ENCODE results near the gene ITGA2B. TPM values are rescaled to one million over a fixed set of nuclear protein-coding genes. Genes with fewer than 3 reads are reported as not detected.

The ITGA2B gene
- total and polyA plus RNA-seq, 11 donors: 0.16 to 1.8 (median 0.34) TPM

GRCh38 chr17:44414394-44415155 lies 25.1 kb upstream of the ITGA2B start:
- Histone ChIP-seq H3K4me3 (no peak overlapping the region), H3K9me3 (no peaks in the 10 kb centered on the region), H3K27ac (no peak overlapping the region), H3K36me3 (peaks cover 0 to 68% (median 50%) of the 10 kb centered on the region in 9 donors), H3K27me3 (no peaks in the 10 kb centered on the region), H3K4me1 (no peaks in the 10 kb centered on the region)
- whole genome bisulfite sequencing, 4 donors: 98 to 100% (median 100%) methylated on average over 1 of the region's 1 CpG
- TF ChIP-seq CTCF (IDR thresholded peaks at IDR 0.05): no peak
- TF ChIP-seq POLR2A (IDR thresholded peaks at IDR 0.05): no peak
- DNase-seq (no peak), ATAC-seq (no peak)
- intact Hi-C loops (cut with DNase I): no loop called here

GRCh38 chr17:44409309-44410028 lies 20.0 kb upstream of the ITGA2B start:
- H3K4me3 ChIP-seq: no peak overlapping the region
- H3K27ac ChIP-seq: no peak overlapping the region
- 78 to 91% (median 87%) methylated on average over 7 of the region's 7 CpGs for WGBS, 4 donors
- no peaks in the 10 kb centered on the region for H3K27me3 ChIP-seq
- no peaks in the 10 kb centered on the region for H3K9me3 ChIP-seq
- H3K4me1 ChIP-seq: no peaks in the 10 kb centered on the region
- no peak for TF ChIP-seq POLR2A (IDR thresholded peaks at IDR 0.05)
- TF ChIP-seq CTCF (IDR thresholded peaks at IDR 0.05): no peak
- intact Hi-C loops (cut with DNase I): loop anchor here in 3 of 10 donors (10.0 kb wide), 2 partner anchors 95 to 115 kb away; partner anchors contain the start of gene GPATCH8 (in 1 of the 3)
- ATAC-seq: no peak
- H3K36me3 ChIP-seq: peaks cover 0 to 36% (median 28%) of the 10 kb centered on the region in 9 donors
- no peak for DNase-seq

- WGBS, 4 donors: 94 to 97% (median 96%) methylated on average over 4 of the region's 4 CpGs
- ATAC-seq: no peak
- TF ChIP-seq POLR2A (IDR thresholded peaks at IDR 0.05) (no peak), CTCF (IDR thresholded peaks at IDR 0.05) (no peak)
- no peak overlapping the region for H3K4me3 ChIP-seq
- intact Hi-C loops (cut with DNase I): loop anchor here in 3 of 10 donors (10.0 kb wide), 2 partner anchors 96 to 116 kb away; partner anchors contain the start of gene GPATCH8 (in 1 of the 3)
- no peaks in the 10 kb centered on the region for H3K4me1 ChIP-seq
- H3K9me3 ChIP-seq: no peaks in the 10 kb centered on the region
- peaks cover 0 to 41% (median 31%) of the 10 kb centered on the region in 9 donors for H3K36me3 ChIP-seq
- H3K27ac ChIP-seq: no peak overlapping the region
- no peak for DNase-seq
- H3K27me3 ChIP-seq: no peaks in the 10 kb centered on the region
Observed at GRCh38 chr17:44408786-44409185, 19.3 kb upstream of the ITGA2B start.

GRCh38 chr17:44402564-44403172 lies 13.2 kb upstream of the ITGA2B start:
- ATAC-seq (no peak), DNase-seq (no peak)
- H3K27me3 ChIP-seq: no peaks in the 10 kb centered on the region
- H3K9me3 ChIP-seq: no peaks in the 10 kb centered on the region
- H3K27ac ChIP-seq: no peak overlapping the region
- peaks cover 0 to 89% (median 82%) of the 10 kb centered on the region in 9 donors for H3K36me3 ChIP-seq
- no peaks in the 10 kb centered on the region for H3K4me1 ChIP-seq
- no peak for TF ChIP-seq CTCF (IDR thresholded peaks at IDR 0.05)
- no peak for TF ChIP-seq POLR2A (IDR thresholded peaks at IDR 0.05)
- H3K4me3 ChIP-seq: no peak overlapping the region
- intact Hi-C loops (cut with DNase I): loop anchor here in 3 of 10 donors (10.0 kb wide), 2 partner anchors 102 to 122 kb away; partner anchors contain the start of gene GPATCH8 (in 1 of the 3)
- WGBS, 4 donors: 94 to 96% (median 95%) methylated on average over 5 of the region's 5 CpGs
